OCI-LY7 (cell line): ENCODE data around the gene AKT3. TPM values are rescaled to one million over a fixed set of nuclear protein-coding genes. Genes with fewer than 3 reads are reported as not detected.

Experiments used
- BruUV-seq: library from RNA; stranded (reverse); fragments of 400-500 nt; replicated peaks from 2 replicates; lab custom pipeline; 2021; lab: Mats Ljungman, UMichigan
- CTCF ChIA-PET: fragments of 300-600 bp; sonication (Branson Sonifier 250); formaldehyde crosslinking; loops from one replicate; lab custom pipeline; 2022; ENCODE audit warnings: antibody characterized with exemption; ENCODE audit not compliant: unreplicated experiment; lab: Charles Lee
- POLR2A ChIA-PET: fragments of 300-600 bp; sonication (Branson Sonifier 250); formaldehyde crosslinking; loops from one replicate; lab custom pipeline; 2022; ENCODE audit warnings: antibody characterized with exemption; lab: Charles Lee
- DNase-seq: peaks from one replicate; pipeline ENCODE4 v3.0.0-alpha.2; 2015; ENCODE audit warnings: low spot score
- H2AFZ ChIP-seq: fragments of 200-600 bp; sonication (generic), shearing (Covaris generic); 2 replicates; pipeline ENCODE4 v1.6.1; 2014; ENCODE audit warnings: mild to moderate bottlenecking, antibody characterized with exemption, low read length, moderate library complexity
- H3K27ac ChIP-seq: fragments of 200-600 bp; sonication (generic); 2 replicates; pipeline ENCODE4 v1.5.1; 2014; ENCODE audit warnings: mixed run types, low read depth, mild to moderate bottlenecking, moderate library complexity, low read length, inconsistent platforms; ENCODE audit not compliant: poor library complexity, severe bottlenecking
- H3K36me3 ChIP-seq: fragments of 200-600 bp; sonication (generic); 2 replicates; pipeline ENCODE4 v1.6.1; 2014; ENCODE audit warnings: mild to moderate bottlenecking, antibody characterized with exemption, low read length, moderate library complexity, mixed read lengths; ENCODE audit not compliant: insufficient read depth
- H3K4me1 ChIP-seq: fragments of 200-600 bp; sonication (generic); 2 replicates; pipeline ENCODE4 v1.5.1; 2014; ENCODE audit warnings: mild to moderate bottlenecking, low read length; ENCODE audit not compliant: insufficient read depth, poor library complexity, severe bottlenecking
- H3K4me2 ChIP-seq: fragments of 200-600 bp; sonication (generic); 2 replicates; pipeline ENCODE4 v1.6.1; 2014; ENCODE audit warnings: mild to moderate bottlenecking, low read length
- H3K4me3 ChIP-seq: fragments of 200-600 bp; sonication (generic); 2 replicates; pipeline ENCODE4 v1.5.1; 2014; ENCODE audit warnings: mild to moderate bottlenecking, low read depth, low read length; ENCODE audit not compliant: poor library complexity, severe bottlenecking
- H3K79me2 ChIP-seq: fragments of 200-600 bp; sonication (generic); 2 replicates; pipeline ENCODE4 v1.6.1; 2016; ENCODE audit warnings: low read depth, mild to moderate bottlenecking, low read length, moderate library complexity, mixed read lengths; ENCODE audit not compliant: insufficient read depth
- H3K9me2 ChIP-seq: fragments of 200-600 bp; sonication (generic); 2 replicates; pipeline ENCODE4 v1.6.1; 2016; ENCODE audit warnings: mild to moderate bottlenecking, low read length, mixed read lengths; ENCODE audit not compliant: insufficient read depth
- H3K9me3 ChIP-seq: fragments of 200-600 bp; sonication (generic); 2 replicates; pipeline ENCODE4 v1.6.1; 2014; ENCODE audit warnings: mild to moderate bottlenecking, mixed run types, low read length, mixed read lengths
- H4K20me1 ChIP-seq: fragments of 200-600 bp; sonication (generic); 2 replicates; pipeline ENCODE4 v1.6.1; 2014; ENCODE audit warnings: mild to moderate bottlenecking, antibody characterized with exemption, low read length, moderate library complexity, mixed read lengths; ENCODE audit not compliant: insufficient read depth
- EZH2phosphoT487 ChIP-seq: fragments of 200-600 bp; sonication (generic); IDR thresholded peaks from 2 replicates; pipeline ENCODE4 v1.6.1; 2018; ENCODE audit warnings: low read depth, borderline replicate concordance, mild to moderate bottlenecking, mixed run types, antibody characterized with exemption, low read length, moderate library complexity, mixed read lengths
- intact Hi-C: fragments of 100-400 bp; cut with micrococcal nuclease; formaldehyde crosslinking; loops from one replicate; pipeline ENCODE4 v1.10.0; 2022; ENCODE audit not compliant: unreplicated experiment
- total RNA-seq, 2 experiments: library from RNA; depleted of rRNA in 1 of 2; stranded (reverse); fragments of >200 nt in 1 of 2; shearing (Covaris generic) in 1 of 2; gene quantifications; 2 replicates each; pipeline ENCODE4 v1.2.3, GENCODE V29; 2014 to 2022
- TF ChIP-seq, protein P1 (sequence below): fragments of 200-600 bp; sonication (generic); conservative IDR thresholded peaks from 2 replicates; pipeline ENCODE4 v1.5.1; 2014; ENCODE audit warnings: mild to moderate bottlenecking, antibody characterized with exemption, low read length, moderate library complexity, mixed read lengths

AKT3 gene
- total RNA-seq, 2 experiments from 2014 or later, result 0.29 TPM; not detected in 1

DNA sequence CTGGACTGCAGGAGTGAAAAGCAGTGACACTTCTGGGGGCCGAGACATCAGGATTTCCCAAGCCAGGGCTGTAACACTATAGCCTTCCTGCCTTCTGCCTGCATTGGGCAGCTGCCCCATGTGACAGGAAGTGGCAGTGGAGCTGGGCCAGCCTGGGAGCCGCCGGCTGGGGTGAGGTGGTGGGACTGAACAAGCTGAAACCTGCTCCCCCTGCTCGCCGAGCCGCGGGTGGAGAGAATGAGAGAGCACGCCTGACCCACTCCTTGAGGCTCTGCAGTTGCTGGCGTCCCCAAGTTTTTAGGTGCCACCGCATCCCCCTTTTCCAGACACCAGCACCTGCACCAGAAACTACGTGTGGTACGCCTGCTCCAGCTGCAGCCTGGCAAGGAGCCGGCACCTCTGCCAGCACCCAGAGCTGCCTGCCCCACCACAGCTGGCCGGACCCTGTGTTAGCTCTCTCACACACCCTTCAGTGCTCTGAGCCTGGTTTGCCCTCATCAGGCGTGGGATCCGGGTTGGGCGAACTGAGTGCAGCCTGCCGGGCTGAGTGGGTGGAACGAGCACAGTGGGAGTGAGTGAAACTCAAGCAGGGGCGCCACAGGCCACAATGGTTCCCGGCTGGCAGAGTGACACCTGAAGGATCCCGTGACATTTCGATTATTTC, 119.4 kb downstream of the AKT3 start:
- DNase-seq, result no peak
- 0 out of 2 replicates have a peak, but pooled peaks cover 3% of the 10 kb centered on the region for H3K9me3 ChIP-seq
- no peak overlapping the region for H3K4me3 ChIP-seq
- TF ChIP-seq, protein P1, sequence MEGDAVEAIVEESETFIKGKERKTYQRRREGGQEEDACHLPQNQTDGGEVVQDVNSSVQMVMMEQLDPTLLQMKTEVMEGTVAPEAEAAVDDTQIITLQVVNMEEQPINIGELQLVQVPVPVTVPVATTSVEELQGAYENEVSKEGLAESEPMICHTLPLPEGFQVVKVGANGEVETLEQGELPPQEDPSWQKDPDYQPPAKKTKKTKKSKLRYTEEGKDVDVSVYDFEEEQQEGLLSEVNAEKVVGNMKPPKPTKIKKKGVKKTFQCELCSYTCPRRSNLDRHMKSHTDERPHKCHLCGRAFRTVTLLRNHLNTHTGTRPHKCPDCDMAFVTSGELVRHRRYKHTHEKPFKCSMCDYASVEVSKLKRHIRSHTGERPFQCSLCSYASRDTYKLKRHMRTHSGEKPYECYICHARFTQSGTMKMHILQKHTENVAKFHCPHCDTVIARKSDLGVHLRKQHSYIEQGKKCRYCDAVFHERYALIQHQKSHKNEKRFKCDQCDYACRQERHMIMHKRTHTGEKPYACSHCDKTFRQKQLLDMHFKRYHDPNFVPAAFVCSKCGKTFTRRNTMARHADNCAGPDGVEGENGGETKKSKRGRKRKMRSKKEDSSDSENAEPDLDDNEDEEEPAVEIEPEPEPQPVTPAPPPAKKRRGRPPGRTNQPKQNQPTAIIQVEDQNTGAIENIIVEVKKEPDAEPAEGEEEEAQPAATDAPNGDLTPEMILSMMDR, result no peak
- TF ChIP-seq EZH2phosphoT487, result no peak
- no peaks in the 10 kb centered on the region for H3K79me2 ChIP-seq
- CTCF ChIA-PET, result no interaction called here
- no peaks in the 10 kb centered on the region for H4K20me1 ChIP-seq
- POLR2A ChIA-PET, result interaction anchor here (0.6 to 1.2 kb wide), 2 partner anchors 35 to 393 kb away, joined by 3 to 4 read pairs; no protein-coding TSS in a partner anchor
- H3K4me2 ChIP-seq, result no peak overlapping the region
- H3K36me3 ChIP-seq, result no peaks in the 10 kb centered on the region
- H3K27ac ChIP-seq, result no peak overlapping the region
- H3K9me2 ChIP-seq, result no peaks in the 10 kb centered on the region
- no peak overlapping the region for H2AFZ ChIP-seq
- H3K4me1 ChIP-seq, result peaks cover 7% of the 10 kb centered on the region
- intact Hi-C loops, result no loop called here
- no TSS peak for BruUV-seq

DNA sequence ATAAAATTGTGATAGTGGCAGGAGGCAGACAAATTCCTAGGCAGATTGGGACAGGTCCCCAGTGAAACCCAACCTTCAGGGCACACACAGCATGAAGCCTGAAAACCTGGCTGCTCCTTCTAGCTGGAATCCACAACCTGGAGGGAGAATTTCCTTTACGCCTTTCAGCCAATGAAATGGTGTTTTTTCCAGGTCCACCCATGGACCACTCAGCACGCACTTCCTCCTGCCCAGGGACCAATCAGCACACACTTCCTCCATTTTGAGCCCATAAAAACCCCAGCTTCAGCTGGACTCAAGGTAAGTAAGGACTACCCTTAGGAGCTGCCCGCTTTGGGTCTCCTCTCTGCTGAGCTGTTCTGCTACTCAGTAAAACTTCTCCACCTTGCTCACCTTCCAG, 120.1 kb downstream of the AKT3 start:
- Histone ChIP-seq H3K9me3 (0 out of 2 replicates have a peak, but pooled peaks cover 3% of the 10 kb centered on the region), H2AFZ (no peak overlapping the region), H3K79me2 (no peaks in the 10 kb centered on the region), H3K4me1 (peaks cover 7% of the 10 kb centered on the region), H3K27ac (no peak overlapping the region), H3K36me3 (no peaks in the 10 kb centered on the region), H3K9me2 (no peaks in the 10 kb centered on the region), H3K4me3 (no peak overlapping the region), H4K20me1 (no peaks in the 10 kb centered on the region), H3K4me2 (no peak overlapping the region)
- ChIA-PET CTCF (no interaction called here), POLR2A (no interaction called here)
- TF ChIP-seq, protein P1, result no peak
- no peak for TF ChIP-seq EZH2phosphoT487
- DNase-seq, result no peak
- BruUV-seq, result no TSS peak
- intact Hi-C loops, result no loop called here

DNA sequence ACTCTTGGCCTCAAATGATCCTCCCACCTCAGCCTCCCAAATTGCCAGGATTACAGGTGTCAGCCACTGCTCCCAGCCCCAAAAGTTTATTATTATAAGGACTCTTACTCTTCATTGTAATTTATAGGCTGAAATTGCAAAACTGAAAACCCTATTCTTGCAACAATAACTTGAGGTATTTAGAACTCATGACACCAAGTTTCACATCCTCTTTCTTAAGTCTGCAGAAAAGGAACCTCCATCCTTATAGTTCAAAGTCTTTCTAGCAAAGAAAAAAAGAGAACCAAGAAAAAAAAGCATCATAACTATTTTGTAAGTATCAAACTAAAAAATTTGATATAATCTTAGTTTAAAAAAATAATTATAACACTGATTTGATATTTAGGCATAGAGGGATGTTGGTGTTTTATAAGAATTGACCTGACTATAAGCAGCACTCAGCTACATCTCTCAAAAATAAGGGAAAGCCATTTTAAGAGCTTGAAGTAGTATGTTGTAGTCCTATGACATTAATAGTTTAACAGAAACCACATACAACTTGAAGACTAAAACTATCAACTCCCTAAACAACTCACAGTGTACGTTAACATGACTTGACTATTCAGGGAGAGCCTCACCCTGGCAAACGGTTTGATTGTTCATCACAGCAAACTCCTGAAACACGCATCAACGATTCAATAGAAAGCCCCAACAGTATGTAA, 122.4 kb downstream of the AKT3 start:
- intact Hi-C loops, result no loop called here
- no peak overlapping the region for H3K4me2 ChIP-seq

More for the DNA sequence above, 122.4 kb downstream of the AKT3 start:
- Histone ChIP-seq H3K9me2 (no peaks in the 10 kb centered on the region), H3K9me3 (0 out of 2 replicates have a peak, but pooled peaks cover 3% of the 10 kb centered on the region), H3K4me3 (no peak overlapping the region), H3K27ac (no peak overlapping the region), H3K4me1 (peaks cover 7% of the 10 kb centered on the region), H3K79me2 (no peaks in the 10 kb centered on the region), H3K36me3 (no peaks in the 10 kb centered on the region), H2AFZ (no peak overlapping the region), H4K20me1 (no peaks in the 10 kb centered on the region)
- no TSS peak for BruUV-seq
- ChIA-PET POLR2A (no interaction called here), CTCF (no interaction called here)
- DNase-seq, result peak; percentile 61
- TF ChIP-seq, protein P1, result no peak
- no peak for TF ChIP-seq EZH2phosphoT487
